SK-N-SH (cell line): ENCODE data around the gene SIT1.

Source experiments
- POLR2AphosphoS5 ChIP-seq: IDR thresholded peaks from 2 replicates; pipeline ENCODE4 v1.6.1; 2012; ENCODE audit warnings: low read depth, low read length
- RFX5 ChIP-seq: IDR thresholded peaks from 2 replicates; pipeline ENCODE4 v1.6.1; 2012; ENCODE audit warnings: mild to moderate bottlenecking, improper control_type of control experiment, low read length
- RXRA ChIP-seq: IDR thresholded peaks from 2 replicates; pipeline ENCODE4 v1.4.0; 2012; ENCODE audit warnings: low read depth, mild to moderate bottlenecking, borderline replicate concordance
- TAF1 ChIP-seq: IDR thresholded peaks from 2 replicates; pipeline ENCODE4 v1.6.1; 2012; ENCODE audit warnings: low read depth, mild to moderate bottlenecking, low read length, moderate library complexity, borderline replicate concordance
- TF ChIP-seq, protein P1 (sequence below): fragments of 200-600 bp; sonication (generic); IDR thresholded peaks from 2 replicates; pipeline ENCODE4 v1.6.1; 2017; ENCODE audit warnings: antibody characterized with exemption, mild to moderate bottlenecking, moderate library complexity

DNA sequence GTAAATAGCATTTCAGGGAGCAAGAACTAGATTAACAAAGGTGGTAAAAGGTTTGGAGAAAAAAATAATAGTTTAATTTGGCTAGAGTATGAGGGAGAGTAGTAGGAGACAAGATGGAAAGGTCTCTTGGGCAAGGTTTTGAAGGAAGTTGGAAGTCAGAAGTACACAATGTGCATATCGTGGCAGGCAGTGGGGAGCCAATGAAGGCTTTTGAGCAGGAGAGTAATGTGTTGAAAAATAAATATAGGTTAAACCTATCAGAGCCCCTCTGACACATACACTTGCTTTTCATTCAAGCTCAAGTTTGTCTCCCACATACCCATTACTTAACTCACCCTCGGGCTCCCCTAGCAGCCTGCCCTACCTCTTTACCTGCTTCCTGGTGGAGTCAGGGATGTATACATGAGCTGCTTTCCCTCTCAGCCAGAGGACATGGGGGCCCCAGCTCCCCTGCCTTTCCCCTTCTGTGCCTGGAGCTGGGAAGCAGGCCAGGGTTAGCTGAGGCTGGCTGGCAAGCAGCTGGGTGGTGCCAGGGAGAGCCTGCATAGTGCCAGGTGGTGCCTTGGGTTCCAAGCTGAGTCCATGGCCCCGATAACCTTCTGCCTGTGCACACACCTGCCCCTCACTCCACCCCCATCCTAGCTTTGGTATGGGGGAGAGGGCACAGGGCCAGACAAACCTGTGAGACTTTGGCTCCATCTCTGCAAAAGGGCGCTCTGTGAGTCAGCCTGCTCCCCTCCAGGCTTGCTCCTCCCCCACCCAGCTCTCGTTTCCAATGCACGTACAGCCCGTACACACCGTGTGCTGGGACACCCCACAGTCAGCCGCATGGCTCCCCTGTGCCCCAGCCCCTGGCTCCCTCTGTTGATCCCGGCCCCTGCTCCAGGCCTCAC lies 22.6 kb upstream of the SIT1 start, which contains the start of gene CA9:
- TF ChIP-seq, protein P1, sequence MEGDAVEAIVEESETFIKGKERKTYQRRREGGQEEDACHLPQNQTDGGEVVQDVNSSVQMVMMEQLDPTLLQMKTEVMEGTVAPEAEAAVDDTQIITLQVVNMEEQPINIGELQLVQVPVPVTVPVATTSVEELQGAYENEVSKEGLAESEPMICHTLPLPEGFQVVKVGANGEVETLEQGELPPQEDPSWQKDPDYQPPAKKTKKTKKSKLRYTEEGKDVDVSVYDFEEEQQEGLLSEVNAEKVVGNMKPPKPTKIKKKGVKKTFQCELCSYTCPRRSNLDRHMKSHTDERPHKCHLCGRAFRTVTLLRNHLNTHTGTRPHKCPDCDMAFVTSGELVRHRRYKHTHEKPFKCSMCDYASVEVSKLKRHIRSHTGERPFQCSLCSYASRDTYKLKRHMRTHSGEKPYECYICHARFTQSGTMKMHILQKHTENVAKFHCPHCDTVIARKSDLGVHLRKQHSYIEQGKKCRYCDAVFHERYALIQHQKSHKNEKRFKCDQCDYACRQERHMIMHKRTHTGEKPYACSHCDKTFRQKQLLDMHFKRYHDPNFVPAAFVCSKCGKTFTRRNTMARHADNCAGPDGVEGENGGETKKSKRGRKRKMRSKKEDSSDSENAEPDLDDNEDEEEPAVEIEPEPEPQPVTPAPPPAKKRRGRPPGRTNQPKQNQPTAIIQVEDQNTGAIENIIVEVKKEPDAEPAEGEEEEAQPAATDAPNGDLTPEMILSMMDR: no peak
- TF ChIP-seq RFX5: no peak
- TF ChIP-seq RXRA: no peak
- TF ChIP-seq POLR2AphosphoS5: no peak
- TF ChIP-seq TAF1: no peak
